ENCODE results near the gene DSEL.

Gene DSEL

GRCh38 chr18:67516539-67517443, at the start of gene DSEL:
Gene DSEL, minus strand, starts transcription at chr18:67516720. Its CDS starts 2,112 bp downstream, at chr18:67514608.
- DNase-seq: peak; percentile 98

GRCh38 chr18:67553437-67553836, 36.9 kb upstream of the DSEL start:
- DNase-seq: no peak

- DNase-seq: no peak
Measured at GRCh38 chr18:67550872-67551520, 34.5 kb upstream of the DSEL start.

GRCh38 chr18:67549946-67550345, 33.4 kb upstream of the DSEL start:
- no peak for DNase-seq

GRCh38 chr18:67545681-67546080, 29.2 kb upstream of the DSEL start:
- no peak for DNase-seq

GRCh38 chr18:67540559-67540958, 24.0 kb upstream of the DSEL start:
- DNase-seq: no peak

GRCh38 chr18:67531929-67532328, 15.4 kb upstream of the DSEL start:
- DNase-seq: no peak

GRCh38 chr18:67525328-67526099, 9.0 kb upstream of the DSEL start:
- DNase-seq: peak; percentile 49

GRCh38 chr18:67520351-67520921, 3.9 kb upstream of the DSEL start:
- DNase-seq: no peak

- DNase-seq: no peak
Measured at GRCh38 chr18:67519592-67519991, 3.1 kb upstream of the DSEL start.

GRCh38 chr18:67518566-67518965, 2.0 kb upstream of the DSEL start:
- no peak for DNase-seq

GRCh38 chr18:67517444-67517765, 885 bp upstream of the DSEL start:
- DNase-seq: peak; percentile 61

- peak; percentile 86 for DNase-seq
Measured at GRCh38 chr18:67515942-67516538, 480 bp downstream of the DSEL start.

GRCh38 chr18:67514901-67515540, 1.5 kb downstream of the DSEL start:
- no peak for DNase-seq

GRCh38 chr18:67514465-67514864, 2.1 kb downstream of the DSEL start:
- DNase-seq: no peak

- DNase-seq: no peak
Measured at GRCh38 chr18:67513280-67513679, 3.2 kb downstream of the DSEL start.

- peak; percentile 50 for DNase-seq
Measured at GRCh38 chr18:67511840-67512239, 4.7 kb downstream of the DSEL start.

GRCh38 chr18:67510831-67511230, 5.7 kb downstream of the DSEL start:
- no peak for DNase-seq

GRCh38 chr18:67509741-67510391, 6.7 kb downstream of the DSEL start:
- DNase-seq: peak; percentile 57

- DNase-seq: no peak
Measured at GRCh38 chr18:67508146-67508545, 8.4 kb downstream of the DSEL start.

- DNase-seq: no peak
Measured at GRCh38 chr18:67504739-67505138, 11.8 kb downstream of the DSEL start.
